H1 (cell line): ENCODE data around the gene NUP85. TPM values are rescaled to one million over a fixed set of nuclear protein-coding genes. Genes with fewer than 3 reads are reported as not detected.

Source experiments
- ASH2L ChIP-seq: fragments of 200-600, 300-600 bp; sonication (generic); IDR thresholded peaks from one replicate; pipeline ENCODE4 v1.7.1; 2017; ENCODE audit warnings: low read length
- BACH1 ChIP-seq: IDR thresholded peaks from 2 replicates; pipeline ENCODE4 v1.6.1; 2012; ENCODE audit warnings: low read length, improper control_type of control experiment
- CEBPB ChIP-seq: IDR thresholded peaks from 2 replicates; pipeline ENCODE4 v1.6.1; 2012; ENCODE audit warnings: low read depth, low read length
- CHD1 ChIP-seq: IDR thresholded peaks from 2 replicates; pipeline ENCODE4 v1.6.1; 2012; ENCODE audit warnings: low read depth, low read length, improper control_type of control experiment
- EGR1 ChIP-seq: IDR thresholded peaks from 2 replicates; pipeline ENCODE4 v1.6.1; 2011; ENCODE audit warnings: low read depth, low read length, borderline replicate concordance
- FOSL1 ChIP-seq: IDR thresholded peaks from 2 replicates; pipeline ENCODE4 v1.6.1; 2011; ENCODE audit warnings: mild to moderate bottlenecking, low read depth, low read length, moderate library complexity; ENCODE audit not compliant: insufficient read depth
- GABPA ChIP-seq: IDR thresholded peaks from 2 replicates; pipeline ENCODE4 v1.6.1; 2011; ENCODE audit warnings: mild to moderate bottlenecking, low read length, moderate library complexity, borderline replicate concordance; ENCODE audit not compliant: insufficient read depth
- HDAC6 ChIP-seq: IDR thresholded peaks from one replicate; pipeline ENCODE4 v1.7.1; 2012; ENCODE audit warnings: low read depth, mild to moderate bottlenecking, inconsistent platforms, low read length, moderate library complexity
- KDM5A ChIP-seq: fragments of 200-600 bp; IDR thresholded peaks from 2 replicates; pipeline ENCODE4 v1.7.1; 2012; ENCODE audit warnings: mild to moderate bottlenecking, low read length, inconsistent platforms, mixed read lengths
- NANOG ChIP-seq: IDR thresholded peaks from 2 replicates; pipeline ENCODE4 v1.6.1; 2011; ENCODE audit warnings: low read length, low read depth, mild to moderate bottlenecking, inconsistent platforms; ENCODE audit not compliant: insufficient read depth, poor library complexity, severe bottlenecking
- RAD21 ChIP-seq, 2 experiments: IDR thresholded peaks in 1 of 2; conservative IDR thresholded peaks in 1 of 2; 2 replicates each; pipeline ENCODE4 v1.6.1; 2011; ENCODE audit warnings: low read depth in 2 of 2, low read length in 2 of 2, improper control_type of control experiment in 1 of 2, inconsistent platforms in 1 of 2, mild to moderate bottlenecking in 1 of 2, moderate library complexity in 1 of 2
- RBBP5 ChIP-seq: IDR thresholded peaks from 2 replicates; pipeline ENCODE4 v1.7.1; 2012; ENCODE audit warnings: low read depth, mild to moderate bottlenecking, inconsistent platforms, low read length, moderate library complexity, borderline replicate concordance
- RFX5 ChIP-seq: IDR thresholded peaks from 2 replicates; pipeline ENCODE4 v1.6.1; 2011; ENCODE audit warnings: low read depth, low read length, improper control_type of control experiment, borderline replicate concordance
- RXRA ChIP-seq: IDR thresholded peaks from 2 replicates; pipeline ENCODE4 v1.6.1; 2011; ENCODE audit warnings: low read depth, mild to moderate bottlenecking, low read length, moderate library complexity; ENCODE audit not compliant: insufficient read depth
- SIN3A ChIP-seq, 2 experiments: IDR thresholded peaks in 1 of 2; conservative IDR thresholded peaks in 1 of 2; 2 replicates each; pipeline ENCODE4 v1.6.1; 2011 to 2012; ENCODE audit warnings: low read length in 2 of 2, improper control_type of control experiment in 1 of 2, low read depth in 1 of 2, mild to moderate bottlenecking in 1 of 2
- SIX5 ChIP-seq: IDR thresholded peaks from 2 replicates; pipeline ENCODE4 v1.6.1; 2011; ENCODE audit warnings: mild to moderate bottlenecking, low read depth, low read length
- SP1 ChIP-seq: IDR thresholded peaks from 2 replicates; pipeline ENCODE4 v1.6.1; 2011; ENCODE audit warnings: low read depth, low read length
- SP2 ChIP-seq: IDR thresholded peaks from 2 replicates; pipeline ENCODE4 v1.6.1; 2012; ENCODE audit warnings: mild to moderate bottlenecking, low read length, inconsistent platforms
- TAF1 ChIP-seq: IDR thresholded peaks from 2 replicates; pipeline ENCODE4 v1.6.1; 2011; ENCODE audit warnings: mild to moderate bottlenecking, low read depth, low read length
- ZNF274 ChIP-seq: IDR thresholded peaks from 2 replicates; pipeline ENCODE4 v1.7.0; 2012; ENCODE audit warnings: low read length, borderline replicate concordance; ENCODE audit errors: extremely low read depth
- polyA plus RNA-seq, 7 experiments: library from polyadenylated mRNA; depleted of rRNA in 3 of 7; stranded (reverse) in 5 of 7; unstranded in 2 of 7; fragments of >200 nt in 5 of 7; fragments of 200-250 nt in 2 of 7; gene quantifications; 1 replicate in 5 of 7; 2 replicates in 1 of 7; 4 replicates in 1 of 7; pipeline versions ENCODE4 v1.2.1 to v1.2.3, GENCODE V29; 2011 to 2013; ENCODE audit warnings: missing spikeins in 2 of 7, mixed read lengths in 2 of 7
- total RNA-seq: library from RNA; stranded (reverse); fragmentation: NEBNext Ultra II Directional; extraction: Animal tissue kit (Norgen Biotek cat#: 25700); gene quantifications from 2 replicates; pipeline ENCODE4 v1.2.1, GENCODE V29; 2021
- TF ChIP-seq, protein P1 (sequence below): IDR thresholded peaks from 2 replicates; pipeline ENCODE4 v1.6.1; 2011; ENCODE audit warnings: low read length, improper control_type of control experiment
- TF ChIP-seq, protein P2 (sequence below): IDR thresholded peaks from 2 replicates; pipeline ENCODE4 v1.6.1; 2012; ENCODE audit warnings: inconsistent platforms
- TF ChIP-seq, protein P3 (sequence below): IDR thresholded peaks from 2 replicates; pipeline ENCODE4 v1.6.1; 2011; ENCODE audit warnings: low read depth, mild to moderate bottlenecking, low read length; ENCODE audit not compliant: insufficient read depth

Gene NUP85
- total and polyA plus RNA-seq, 2 of the 8 experiments (the other 6 are each of a cell fraction or from before 2014, with no cell fraction given): 98.5 to 154 TPM

DNA sequence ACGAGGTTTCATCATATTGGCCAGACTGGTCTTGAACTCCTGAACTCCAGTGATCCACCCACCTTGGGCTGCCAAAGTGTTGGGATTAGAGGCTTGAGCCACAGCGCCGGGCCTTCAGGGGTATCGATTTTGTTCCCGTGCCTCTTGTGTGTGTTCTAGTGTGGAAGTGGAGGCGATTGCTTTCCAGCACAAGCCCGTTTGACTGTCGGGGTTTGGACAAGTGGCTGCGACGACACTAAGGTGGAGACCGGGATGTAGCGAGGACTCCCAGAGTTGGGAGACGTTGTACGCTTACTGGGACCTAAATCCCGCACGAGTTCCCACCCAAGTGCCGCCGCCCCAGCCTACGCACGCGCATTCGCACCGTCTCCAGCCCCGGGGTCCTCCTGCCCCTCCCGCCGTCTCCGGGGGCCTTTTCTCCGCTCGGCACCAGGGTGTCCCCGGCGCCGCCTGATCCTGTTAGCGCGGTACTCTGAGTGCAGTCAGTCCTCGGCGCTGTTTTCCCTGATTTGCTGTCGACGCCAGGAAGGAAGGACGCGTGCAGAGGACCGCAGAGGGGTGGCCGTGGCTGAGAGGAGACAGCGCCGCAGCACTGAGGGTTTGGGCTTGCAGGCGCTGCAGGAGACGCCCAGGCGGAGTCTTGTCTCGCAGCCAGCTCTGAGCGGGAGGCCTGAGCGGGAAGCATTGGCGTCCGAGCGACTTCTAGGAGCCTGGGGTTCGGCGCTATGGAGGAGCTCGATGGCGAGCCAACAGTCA lies at the start of gene NUP85 (continued):
- no peak for TF ChIP-seq NANOG
- TF ChIP-seq, protein P1, sequence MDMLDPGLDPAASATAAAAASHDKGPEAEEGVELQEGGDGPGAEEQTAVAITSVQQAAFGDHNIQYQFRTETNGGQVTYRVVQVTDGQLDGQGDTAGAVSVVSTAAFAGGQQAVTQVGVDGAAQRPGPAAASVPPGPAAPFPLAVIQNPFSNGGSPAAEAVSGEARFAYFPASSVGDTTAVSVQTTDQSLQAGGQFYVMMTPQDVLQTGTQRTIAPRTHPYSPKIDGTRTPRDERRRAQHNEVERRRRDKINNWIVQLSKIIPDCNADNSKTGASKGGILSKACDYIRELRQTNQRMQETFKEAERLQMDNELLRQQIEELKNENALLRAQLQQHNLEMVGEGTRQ: no peak
- no peak for TF ChIP-seq GABPA
- TF ChIP-seq ZNF274: no peak
- no peak for TF ChIP-seq KDM5A
- TF ChIP-seq CEBPB: no peak
- TF ChIP-seq EGR1: no peak
- TF ChIP-seq, protein P2, sequence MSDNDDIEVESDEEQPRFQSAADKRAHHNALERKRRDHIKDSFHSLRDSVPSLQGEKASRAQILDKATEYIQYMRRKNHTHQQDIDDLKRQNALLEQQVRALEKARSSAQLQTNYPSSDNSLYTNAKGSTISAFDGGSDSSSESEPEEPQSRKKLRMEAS: peak; percentile 67
- peak; percentile 34 for TF ChIP-seq ASH2L
- peak in 1 of 2 experiments; percentile 70; a peak in 1 of 4 replicates for TF ChIP-seq SIN3A (conservative IDR thresholded peaks at IDR 0.05 in 1 of 2, IDR thresholded peaks at IDR 0.05 in 1 of 2; ENCODE audit: low read depth in 1 of 2, low read length in 2 of 2)
- no peak for TF ChIP-seq SIX5
- no peak for TF ChIP-seq RFX5
- TF ChIP-seq SP1: no peak
- no peak for TF ChIP-seq RXRA
- no peak; the same call in 1 of the 2 replicates for TF ChIP-seq RBBP5
- peak; percentile 59; the same call in 1 of the 2 replicates for TF ChIP-seq BACH1
- no peak for TF ChIP-seq FOSL1
- no peak for TF ChIP-seq RAD21 (IDR thresholded peaks at IDR 0.05 in 1 of 2, conservative IDR thresholded peaks at IDR 0.05 in 1 of 2; ENCODE audit: low read depth in 2 of 2, low read length in 2 of 2)
- TF ChIP-seq, protein P3, sequence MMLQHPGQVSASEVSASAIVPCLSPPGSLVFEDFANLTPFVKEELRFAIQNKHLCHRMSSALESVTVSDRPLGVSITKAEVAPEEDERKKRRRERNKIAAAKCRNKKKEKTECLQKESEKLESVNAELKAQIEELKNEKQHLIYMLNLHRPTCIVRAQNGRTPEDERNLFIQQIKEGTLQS: no peak
- peak; percentile 73 for TF ChIP-seq TAF1
- TF ChIP-seq SP2: no peak
- no peak for TF ChIP-seq HDAC6
- no peak for TF ChIP-seq CHD1
